K562 (cell line): ENCODE results near the gene IPO11. TPM values are rescaled to one million over a fixed set of nuclear protein-coding genes. Genes with fewer than 3 reads are reported as not detected.

ENCODE experiments used
- BACH1 ChIP-seq: fragments of 200-800 bp; sonication (Bioruptor generic); IDR thresholded peaks from 2 replicates; pipeline ENCODE4 v1.6.1; 2016; ENCODE audit warnings: missing genetic modification characterization, missing compliant biosample characterization
- CBX2 ChIP-seq: fragments of 200-600 bp; sonication (generic); IDR thresholded peaks from one replicate; pipeline ENCODE4 v1.6.1; 2012; ENCODE audit warnings: mild to moderate bottlenecking, low read length, inconsistent platforms; ENCODE audit not compliant: insufficient read depth, poor library complexity, severe bottlenecking
- EWSR1 ChIP-seq: fragments of 450-650 bp; IDR thresholded peaks from 2 replicates; pipeline ENCODE4 v1.6.1; 2018; ENCODE audit warnings: borderline replicate concordance, mild to moderate bottlenecking, low read depth, moderate library complexity; ENCODE audit not compliant: partially characterized antibody
- GTF2E2 ChIP-seq: fragments of 200-800 bp; sonication (Bioruptor generic); IDR thresholded peaks from 2 replicates; pipeline ENCODE4 v1.6.1; 2016; ENCODE audit warnings: missing genetic modification characterization, missing compliant biosample characterization
- HNRNPL ChIP-seq: fragments of 200-400 bp; formaldehyde crosslinking; IDR thresholded peaks from 2 replicates; pipeline ENCODE4 v1.6.1; 2017; ENCODE audit warnings: low read depth, mild to moderate bottlenecking, low read length
- IRF2 ChIP-seq: sonication (generic); formaldehyde crosslinking; IDR thresholded peaks from 2 replicates; pipeline ENCODE4 v1.8.1; 2022; ENCODE audit warnings: mild to moderate bottlenecking, missing genetic modification reagents
- KDM5B ChIP-seq: fragments of 200-600 bp; sonication (generic); IDR thresholded peaks from 2 replicates; pipeline ENCODE4 v1.6.1; 2012; ENCODE audit warnings: low read depth, mild to moderate bottlenecking, moderate library complexity, low read length, control low read depth, inconsistent platforms; ENCODE audit not compliant: insufficient replicate concordance
- MLX ChIP-seq, 2 experiments: fragments of 450-650 bp in 1 of 2; sonication (generic) in 1 of 2; formaldehyde crosslinking; conservative IDR thresholded peaks; 2 replicates each; pipeline versions ENCODE4 v1.4.0 to v1.8.1; 2020 to 2022; ENCODE audit warnings: mild to moderate bottlenecking in 1 of 2, missing genetic modification reagents in 1 of 2
- NR1H2 ChIP-seq: sonication (generic); formaldehyde crosslinking; IDR thresholded peaks from 2 replicates; pipeline ENCODE4 v1.4.0; 2020; ENCODE audit warnings: mild to moderate bottlenecking, missing genetic modification reagents
- PRMT5 ChIP-seq: sonication (generic); formaldehyde crosslinking; IDR thresholded peaks from 2 replicates; pipeline ENCODE4 v1.5.0; 2020; ENCODE audit warnings: missing genetic modification reagents
- RREB1 ChIP-seq: fragments of 250-450 bp; sonication (Bioruptor Pico); IDR thresholded peaks from 2 replicates; pipeline ENCODE4 v1.4.0; 2020
- TEAD2 ChIP-seq: fragments of 450-650 bp; IDR thresholded peaks from 2 replicates; pipeline ENCODE4 v1.6.1; 2016; ENCODE audit warnings: missing genetic modification characterization, control low read depth, missing compliant biosample characterization
- TEAD4 ChIP-seq, 2 experiments: sonication (generic) in 1 of 2; formaldehyde crosslinking in 1 of 2; IDR thresholded peaks; 2 replicates each; pipeline versions ENCODE4 v1.6.1 to v1.8.0; 2012 to 2022; ENCODE audit warnings: borderline replicate concordance in 1 of 2, inconsistent platforms in 1 of 2, low read length in 1 of 2, mild to moderate bottlenecking in 1 of 2, missing genetic modification reagents in 1 of 2
- ZMIZ1 ChIP-seq, 2 experiments: fragments of 150-350 bp in 1 of 2; IDR thresholded peaks; 2 replicates each; pipeline ENCODE4 v1.6.1; 2012 to 2016; ENCODE audit warnings: low read depth in 2 of 2, low read length in 2 of 2, mild to moderate bottlenecking in 1 of 2, moderate library complexity in 1 of 2
- ZNF133 ChIP-seq: fragments of 250-450 bp; sonication (Bioruptor Pico); IDR thresholded peaks from 2 replicates; pipeline ENCODE4 v1.4.0; 2020; ENCODE audit warnings: mild to moderate bottlenecking
- ZNF24 ChIP-seq: fragments of 450-650 bp; IDR thresholded peaks from 2 replicates; pipeline ENCODE4 v1.6.1; 2016
- polyA plus RNA-seq, 8 experiments: library from polyadenylated mRNA; depleted of rRNA in 4 of 8; stranded (reverse) in 5 of 8; unstranded in 3 of 8; fragments of >200 nt; fragmentation: Nextera tagmentation in 2 of 8; fragmentation: Illumina TruSeq in 1 of 8; extraction: Ambion mirVana in 2 of 8; extraction: Trizol in 1 of 8; gene quantifications; 2 replicates each; pipeline versions ENCODE4 v1.2.1 to v1.2.3, GENCODE V29; 2011 to 2014; ENCODE audit warnings: inconsistent platforms in 1 of 8, missing spikeins in 1 of 8
- total RNA-seq, 7 experiments: library from RNA; depleted of rRNA in 6 of 7; stranded (reverse); fragments of >200 nt in 6 of 7; fragmentation: Illumina TruSeq in 2 of 7; extraction: Trizol in 2 of 7; gene quantifications; 2 replicates each; pipeline versions ENCODE4 v1.2.1 to v1.2.3, GENCODE V29; 2011 to 2021; ENCODE audit warnings: low replicate concordance in 1 of 7

The IPO11 gene
- total and polyA plus RNA-seq, 9 of the 15 experiments (the other 6 are each of a cell fraction or from before 2014, with no cell fraction given): 38.7 to 96.0 (median 70.9) TPM

- TF ChIP-seq ZMIZ1 (IDR thresholded peaks at IDR 0.05; ENCODE audit: low read depth in 2 of 2, low read length in 2 of 2): no peak
- no peak for TF ChIP-seq EWSR1
- TF ChIP-seq ZNF24: no peak
- no peak for TF ChIP-seq TEAD2 (tag)
- peak; percentile 16; the same call in 1 of the 2 replicates for TF ChIP-seq TEAD4 (IDR thresholded peaks at IDR 0.05; ENCODE audit: low read length)
- TF ChIP-seq TEAD4 (CRISPR knock-in tag; IDR thresholded peaks at IDR 0.05; ENCODE audit: borderline replicate concordance): no peak
- 0 out of 2 replicates have a peak, but pooled peaks have one; percentile 49 for TF ChIP-seq RREB1 (CRISPR knock-in tag)
- no peak for TF ChIP-seq MLX (CRISPR knock-in tag; conservative IDR thresholded peaks at IDR 0.05)
- 0 out of 2 replicates have a peak, but pooled peaks have one; percentile 44 for TF ChIP-seq HNRNPL
- TF ChIP-seq GTF2E2: peak; percentile 82
- no peak for TF ChIP-seq IRF2 (CRISPR knock-in tag)
- TF ChIP-seq BACH1: no peak
- TF ChIP-seq CBX2: no peak
- TF ChIP-seq PRMT5 (CRISPR knock-in tag): 0 out of 2 replicates have a peak, but pooled peaks have one; percentile 28
- TF ChIP-seq ZNF133: no peak
- no peak for TF ChIP-seq NR1H2
- peak; percentile 96 for TF ChIP-seq KDM5B
Observed at GRCh38 chr5:62403411-62404250, 8.9 kb upstream of the IPO11 start, which contains the start of gene DIMT1 (continued).
